ENCODE measurements around the gene CCDC90B. TPM values are rescaled to one million over a fixed set of nuclear protein-coding genes. Genes with fewer than 3 reads are reported as not detected.

CCDC90B gene
- total and polyA plus RNA-seq, 2 of the 13 experiments (the other 11 are each of a cell fraction or from before 2014, with no cell fraction given): 17.1 to 46.1 TPM

- peak; percentile 79; the same call in 1 of the 2 replicates for TF ChIP-seq ZNF740 (CRISPR knock-in tag; IDR thresholded peaks at IDR 0.05)
- TF ChIP-seq KLF6 (CRISPR knock-in tag; IDR thresholded peaks at IDR 0.05): peak; percentile 96
- TF ChIP-seq ZNF496 (CRISPR knock-in tag; IDR thresholded peaks at IDR 0.05; ENCODE audit: insufficient replicate concordance): no peak
- peak; percentile 93 for TF ChIP-seq ELF1 (CRISPR knock-in tag; IDR thresholded peaks at IDR 0.05)
- 0 out of 2 replicates have a peak, but pooled peaks have one; percentile 49 for TF ChIP-seq ZFP1 (CRISPR knock-in tag; IDR thresholded peaks at IDR 0.05)
- TF ChIP-seq ZBTB10 (CRISPR knock-in tag; IDR thresholded peaks at IDR 0.05; ENCODE audit: borderline replicate concordance): peak; percentile 60; the same call in 1 of the 2 replicates
- no peak for TF ChIP-seq NPAS2 (CRISPR knock-in tag; IDR thresholded peaks at IDR 0.05; ENCODE audit: borderline replicate concordance)
- no peak for TF ChIP-seq PRDM4 (CRISPR knock-in tag; IDR thresholded peaks at IDR 0.05; ENCODE audit: borderline replicate concordance)
- no peak for TF ChIP-seq ZBTB8A (CRISPR knock-in tag; IDR thresholded peaks at IDR 0.05; ENCODE audit: borderline replicate concordance, low read depth)
- peak; percentile 91 for TF ChIP-seq ZNF563 (CRISPR knock-in tag; IDR thresholded peaks at IDR 0.05)
- peak; percentile 83 for TF ChIP-seq TEAD3 (CRISPR knock-in tag; optimal IDR thresholded peaks at IDR 0.05; ENCODE audit: borderline replicate concordance)
- peak; percentile 38; the same call in 1 of the 2 replicates for TF ChIP-seq PITX1 (CRISPR knock-in tag; IDR thresholded peaks at IDR 0.05)
- TF ChIP-seq ZNF367 (CRISPR knock-in tag; IDR thresholded peaks at IDR 0.05; ENCODE audit: borderline replicate concordance): no peak
- no peak for TF ChIP-seq TCF7 (IDR thresholded peaks at IDR 0.05; ENCODE audit: low read depth)
- TF ChIP-seq ZNF441 (CRISPR knock-in tag; IDR thresholded peaks at IDR 0.05; ENCODE audit: borderline replicate concordance): peak; percentile 77
- TF ChIP-seq RFXAP (CRISPR knock-in tag; IDR thresholded peaks at IDR 0.05; ENCODE audit: borderline replicate concordance): peak; percentile 76; the same call in 1 of the 2 replicates
- TF ChIP-seq PAXIP1 (CRISPR knock-in tag; conservative IDR thresholded peaks at IDR 0.05): peak; percentile 56
- peak; percentile 79 for TF ChIP-seq POGK (CRISPR knock-in tag; conservative IDR thresholded peaks at IDR 0.05)
Measured at GRCh38 chr11:83285771-83286528, at the start of gene CCDC90B (continued).

All from HepG2 (cell line).